Activated CD4-positive, alpha-beta memory T cell treated with anti-CD3 and anti-CD28 coated beads, Interleukin-2, amount 10 ng/mL, durations not matched to agents 7 days and 5 days (primary cell): ENCODE measurements around the gene HPCAL1. TPM values are rescaled to one million over a fixed set of nuclear protein-coding genes. Genes with fewer than 3 reads are reported as not detected.

Source experiments
- CTCF ChIA-PET: fragments of 350-600 bp; sonication (Branson Sonifier 250); formaldehyde crosslinking; loops from one replicate; lab custom pipeline; 2021; ENCODE audit warnings: antibody characterized with exemption, inconsistent platforms; lab: Charles Lee
- POLR2A ChIA-PET: fragments of 350-600 bp; sonication (Branson Sonifier 250); formaldehyde crosslinking; loops from one replicate; lab custom pipeline; 2021; ENCODE audit warnings: antibody characterized with exemption; lab: Charles Lee
- DNase-seq: peaks from one replicate; pipeline ENCODE4 v3.0.0-alpha.2; 2020
- H3K27ac Mint-ChIP-seq: one replicate; pipeline ENCODE4 v1.8.0; 2021; ENCODE audit warnings: mild to moderate bottlenecking, mixed read lengths
- H3K27me3 Mint-ChIP-seq: one replicate; pipeline ENCODE4 v1.8.0; 2021; ENCODE audit warnings: mixed read lengths
- H3K36me3 Mint-ChIP-seq: one replicate; pipeline ENCODE4 v1.8.0; 2021; ENCODE audit warnings: low read depth, mixed read lengths
- H3K4me1 Mint-ChIP-seq: one replicate; pipeline ENCODE4 v1.8.0; 2021; ENCODE audit warnings: mixed read lengths
- H3K4me3 Mint-ChIP-seq: one replicate; pipeline ENCODE4 v1.8.0; 2021; ENCODE audit warnings: mild to moderate bottlenecking, mixed read lengths
- H3K9me3 Mint-ChIP-seq: one replicate; pipeline ENCODE4 v1.8.0; 2021; ENCODE audit warnings: mixed read lengths
- total RNA-seq, 2 experiments: library from RNA; stranded (reverse); gene quantifications; one replicate each; pipeline ENCODE4 v1.2.3, GENCODE V29; 2021

Gene HPCAL1
- total RNA-seq, result 10 to 100 TPM; 70.0 to 71.4 TPM

GRCh38 chr2:10302479-10303180 lies at the start of gene HPCAL1:
Gene HPCAL1 (plus strand): TSS chr2:10302904. CDS start chr2:10419758, 116,854 bp downstream.
- POLR2A ChIA-PET, result interaction anchor here (1.0 to 6.9 kb wide), 16 partner anchors 17 to 550 kb away, joined by 3 to 109 read pairs (median 5); partner anchors contain the start of genes ODC1 and RRM2
- peak; percentile 86 for DNase-seq
- H3K27me3 Mint-ChIP-seq, result no peaks in the 10 kb centered on the region
- peak within 1 kb of the TSS; percentile 98 for H3K4me3 Mint-ChIP-seq
- CTCF ChIA-PET, result interaction anchor here (0.8 to 9.3 kb wide), 12 partner anchors 15 to 230 kb away, joined by 3 to 138 read pairs (median 8); partner anchors contain the start of gene ODC1
- peaks cover 77% of the 10 kb centered on the region for H3K4me1 Mint-ChIP-seq
- peak within 1 kb of the TSS; percentile 82 for H3K27ac Mint-ChIP-seq
- no peaks in the 10 kb centered on the region for H3K36me3 Mint-ChIP-seq
- H3K9me3 Mint-ChIP-seq, result no peaks in the 10 kb centered on the region

- Mint-ChIP-seq H3K27ac (no peak overlapping the region), H3K4me1 (peaks cover 10% of the 10 kb centered on the region), H3K27me3 (peaks cover 31% of the 10 kb centered on the region), H3K9me3 (peaks cover 15% of the 10 kb centered on the region), H3K36me3 (peaks cover 8% of the 10 kb centered on the region), H3K4me3 (no peak overlapping the region)
- no peak for DNase-seq
- POLR2A ChIA-PET, result interaction anchor here (2.3 kb wide), 1 partner anchor 155 kb away, joined by 5 read pairs; no protein-coding TSS in a partner anchor
- CTCF ChIA-PET, result interaction anchor here (0.9 kb wide), 1 partner anchor 155 kb away, joined by 3 read pairs; no protein-coding TSS in a partner anchor
Observed at GRCh38 chr2:10253596-10254372, 48.9 kb upstream of the HPCAL1 start.

GRCh38 chr2:10254373-10255188 lies 48.1 kb upstream of the HPCAL1 start:
- ChIA-PET CTCF (no interaction called here), POLR2A (interaction anchor here (2.3 kb wide), 1 partner anchor 154 kb away, joined by 5 read pairs; no protein-coding TSS in a partner anchor)
- peaks cover 8% of the 10 kb centered on the region for H3K36me3 Mint-ChIP-seq

GRCh38 chr2:10255189-10256030 lies 47.3 kb upstream of the HPCAL1 start:
- ChIA-PET CTCF (no interaction called here), POLR2A (no interaction called here)
- peaks cover 4% of the 10 kb centered on the region for H3K36me3 Mint-ChIP-seq
- H3K4me3 Mint-ChIP-seq, result no peak overlapping the region
- H3K9me3 Mint-ChIP-seq, result peaks cover 5% of the 10 kb centered on the region
- H3K27ac Mint-ChIP-seq, result no peak overlapping the region
- peaks cover 10% of the 10 kb centered on the region for H3K4me1 Mint-ChIP-seq
- H3K27me3 Mint-ChIP-seq, result peaks cover 19% of the 10 kb centered on the region
- no peak for DNase-seq

More at GRCh38 chr2:10254373-10255188, 48.1 kb upstream of the HPCAL1 start:
- no peak overlapping the region for H3K4me3 Mint-ChIP-seq
- H3K27ac Mint-ChIP-seq, result no peak overlapping the region
- H3K27me3 Mint-ChIP-seq, result peaks cover 27% of the 10 kb centered on the region
- no peak for DNase-seq
- peaks cover 10% of the 10 kb centered on the region for H3K4me1 Mint-ChIP-seq
- peaks cover 12% of the 10 kb centered on the region for H3K9me3 Mint-ChIP-seq

- H3K4me3 Mint-ChIP-seq, result no peak overlapping the region
- no peaks in the 10 kb centered on the region for H3K36me3 Mint-ChIP-seq
- ChIA-PET CTCF (no interaction called here), POLR2A (no interaction called here)
- no peak overlapping the region for H3K27ac Mint-ChIP-seq
- peaks cover 10% of the 10 kb centered on the region for H3K4me1 Mint-ChIP-seq
- H3K9me3 Mint-ChIP-seq, result no peaks in the 10 kb centered on the region
- no peak for DNase-seq
- peaks cover 16% of the 10 kb centered on the region for H3K27me3 Mint-ChIP-seq
Observed at GRCh38 chr2:10256031-10256514, 46.6 kb upstream of the HPCAL1 start.

GRCh38 chr2:10256515-10257031 lies 46.1 kb upstream of the HPCAL1 start:
- Mint-ChIP-seq H3K27me3 (peaks cover 13% of the 10 kb centered on the region), H3K4me3 (no peak overlapping the region), H3K27ac (no peak overlapping the region), H3K9me3 (no peaks in the 10 kb centered on the region), H3K4me1 (peaks cover 10% of the 10 kb centered on the region), H3K36me3 (no peaks in the 10 kb centered on the region)
- POLR2A ChIA-PET, result no interaction called here
- CTCF ChIA-PET, result no interaction called here
- DNase-seq, result no peak

GRCh38 chr2:10257036-10257435 lies 45.7 kb upstream of the HPCAL1 start:
- Mint-ChIP-seq H3K4me3 (no peak overlapping the region), H3K9me3 (no peaks in the 10 kb centered on the region), H3K27me3 (peaks cover 10% of the 10 kb centered on the region), H3K27ac (no peak overlapping the region), H3K4me1 (peaks cover 10% of the 10 kb centered on the region), H3K36me3 (no peaks in the 10 kb centered on the region)
- CTCF ChIA-PET, result no interaction called here
- no peak for DNase-seq
- POLR2A ChIA-PET, result no interaction called here

- no peaks in the 10 kb centered on the region for H3K36me3 Mint-ChIP-seq
- CTCF ChIA-PET, result no interaction called here
- no peak overlapping the region for H3K4me3 Mint-ChIP-seq
- no peak for DNase-seq
- peaks cover 9% of the 10 kb centered on the region for H3K27me3 Mint-ChIP-seq
- no peaks in the 10 kb centered on the region for H3K9me3 Mint-ChIP-seq
- peaks cover 10% of the 10 kb centered on the region for H3K4me1 Mint-ChIP-seq
- POLR2A ChIA-PET, result no interaction called here
- H3K27ac Mint-ChIP-seq, result no peak overlapping the region
Observed at GRCh38 chr2:10257500-10258147, 45.1 kb upstream of the HPCAL1 start.

- ChIA-PET POLR2A (no interaction called here), CTCF (no interaction called here)
- Mint-ChIP-seq H3K27me3 (peaks cover 9% of the 10 kb centered on the region), H3K27ac (no peak overlapping the region), H3K4me1 (peaks cover 8% of the 10 kb centered on the region), H3K4me3 (no peak overlapping the region), H3K36me3 (no peaks in the 10 kb centered on the region), H3K9me3 (no peaks in the 10 kb centered on the region)
- no peak for DNase-seq
Observed at GRCh38 chr2:10258326-10258725, 44.4 kb upstream of the HPCAL1 start.

- POLR2A ChIA-PET, result no interaction called here
- peaks cover 9% of the 10 kb centered on the region for H3K27me3 Mint-ChIP-seq
- CTCF ChIA-PET, result no interaction called here
- H3K4me1 Mint-ChIP-seq, result peaks cover 5% of the 10 kb centered on the region
- no peaks in the 10 kb centered on the region for H3K36me3 Mint-ChIP-seq
- no peaks in the 10 kb centered on the region for H3K9me3 Mint-ChIP-seq
- no peak overlapping the region for H3K27ac Mint-ChIP-seq
- no peak overlapping the region for H3K4me3 Mint-ChIP-seq
- no peak for DNase-seq
Observed at GRCh38 chr2:10258726-10259125, 44.0 kb upstream of the HPCAL1 start.

- CTCF ChIA-PET, result no interaction called here
- Mint-ChIP-seq H3K4me1 (no peaks in the 10 kb centered on the region), H3K9me3 (no peaks in the 10 kb centered on the region), H3K4me3 (no peak overlapping the region), H3K27me3 (peaks cover 9% of the 10 kb centered on the region), H3K36me3 (no peaks in the 10 kb centered on the region), H3K27ac (no peak overlapping the region)
- DNase-seq, result no peak
- POLR2A ChIA-PET, result no interaction called here
Observed at GRCh38 chr2:10260130-10260529, 42.6 kb upstream of the HPCAL1 start.
